GM12864 (cell line): Measurements from ENCODE around the gene RBMS3.
"Not testable (repeated sequence)": the region's sequence is repeated elsewhere in the genome, so short reads cannot be mapped to it uniquely, and the experiment has no call there.

ENCODE experiments used
- DNase-seq: peaks from one replicate; pipeline ENCODE4 v3.0.0-alpha.2; 2011; ENCODE audit warnings: low read depth
- H3K4me3 ChIP-seq: 2 replicates; pipeline ENCODE4 v1.5.1; 2011; ENCODE audit warnings: mild to moderate bottlenecking, low read depth, low read length, control low read depth
- CTCF ChIP-seq: IDR thresholded peaks from 2 replicates; pipeline ENCODE4 v1.5.1; 2011; ENCODE audit warnings: low read depth, mild to moderate bottlenecking, moderate library complexity, low read length, control low read depth, inconsistent platforms; ENCODE audit errors: missing control alignments

RBMS3 gene

DNA sequence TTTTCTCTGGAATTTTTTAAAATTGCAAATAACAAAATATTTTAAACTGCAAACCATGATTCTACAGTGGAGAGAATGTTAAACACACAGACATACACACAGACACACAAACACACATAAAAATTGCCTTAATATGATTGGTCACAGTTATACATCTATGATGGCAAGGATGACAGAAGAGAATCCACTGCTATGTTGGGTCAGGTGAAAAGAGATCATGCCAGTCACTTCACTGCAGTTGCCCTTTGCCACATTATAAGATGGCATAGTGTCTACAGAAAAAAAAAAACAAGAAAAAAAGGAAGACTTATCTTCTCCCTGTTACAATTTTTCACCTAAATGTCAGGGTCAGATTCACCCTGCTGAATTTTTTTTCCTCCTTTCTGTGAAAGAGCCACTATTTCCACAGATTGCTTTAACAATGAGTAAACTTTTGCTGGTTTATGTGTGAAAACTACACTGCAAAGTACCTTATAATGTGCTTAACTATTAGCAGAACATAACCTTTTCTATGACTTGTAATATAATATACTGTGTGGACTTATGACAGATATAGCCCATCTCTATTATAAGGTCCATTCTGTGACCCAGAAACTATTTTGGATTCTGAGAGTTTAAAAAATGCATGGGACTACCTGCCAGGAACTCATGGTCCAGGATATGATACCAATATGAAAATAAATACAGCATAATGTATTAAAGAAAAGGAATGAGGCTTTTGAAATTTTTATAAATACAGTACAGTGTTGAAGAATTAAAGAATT lies 111.9 kb downstream of the RBMS3 start:
- H3K4me3 ChIP-seq = no peak overlapping the region
- no peak for DNase-seq
- no peak for TF ChIP-seq CTCF

- H3K4me3 ChIP-seq, DNase-seq: not testable (repeated sequence)
Observed at GRCh38 chr3:29393946-29394345, 113.1 kb downstream of the RBMS3 start.

GRCh38 chr3:29397406-29397805 lies 116.5 kb downstream of the RBMS3 start:
- no peak for DNase-seq
- no peak for TF ChIP-seq CTCF
- H3K4me3 ChIP-seq = no peak overlapping the region

DNA sequence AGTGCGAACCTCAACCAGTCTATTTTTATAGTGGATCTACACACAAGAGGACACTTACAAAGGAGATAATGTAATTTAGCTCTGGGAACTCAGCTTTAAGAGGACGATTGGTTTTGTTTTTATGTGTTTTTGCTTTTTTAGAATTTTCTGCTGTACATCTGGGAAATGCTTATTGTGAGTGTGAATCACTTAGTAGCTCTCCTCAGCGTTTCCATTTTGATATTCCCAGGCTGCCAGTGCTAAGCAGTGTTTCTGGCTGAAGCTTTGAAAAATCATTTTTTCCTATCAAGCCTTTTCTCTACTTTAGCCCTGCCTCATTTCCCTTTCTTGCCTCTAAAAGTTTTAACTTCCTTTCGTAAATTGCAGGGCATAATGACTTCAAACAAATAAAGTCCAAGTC lies 117.9 kb downstream of the RBMS3 start:
- no peak overlapping the region for H3K4me3 ChIP-seq
- TF ChIP-seq CTCF = no peak
- no peak for DNase-seq

DNA sequence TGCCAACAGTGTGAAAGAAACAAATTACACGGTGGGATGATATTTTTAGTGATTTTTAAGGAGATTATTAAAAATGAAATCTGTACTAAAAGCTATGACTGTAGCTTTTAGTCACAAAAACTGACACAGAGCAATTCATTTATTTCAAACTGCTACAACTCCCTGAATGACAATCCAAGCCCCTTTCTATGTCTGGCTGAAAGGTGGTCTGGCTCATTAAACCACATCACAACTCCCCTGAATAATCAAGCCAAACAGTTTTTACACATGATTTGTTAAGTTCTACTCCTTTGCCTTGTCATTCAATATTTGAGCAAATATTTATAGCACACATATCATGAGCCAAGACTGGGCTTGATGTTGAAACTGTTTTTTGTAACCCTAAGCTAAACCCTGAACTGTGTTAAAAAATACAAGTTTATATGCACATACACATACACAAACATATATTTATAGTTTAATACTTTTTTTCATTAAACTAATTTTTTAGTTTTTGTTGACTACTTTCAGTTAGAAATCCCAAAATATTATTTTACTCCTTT lies 125.5 kb downstream of the RBMS3 start:
- no peak overlapping the region for H3K4me3 ChIP-seq
- no peak for TF ChIP-seq CTCF
- DNase-seq = no peak

DNA sequence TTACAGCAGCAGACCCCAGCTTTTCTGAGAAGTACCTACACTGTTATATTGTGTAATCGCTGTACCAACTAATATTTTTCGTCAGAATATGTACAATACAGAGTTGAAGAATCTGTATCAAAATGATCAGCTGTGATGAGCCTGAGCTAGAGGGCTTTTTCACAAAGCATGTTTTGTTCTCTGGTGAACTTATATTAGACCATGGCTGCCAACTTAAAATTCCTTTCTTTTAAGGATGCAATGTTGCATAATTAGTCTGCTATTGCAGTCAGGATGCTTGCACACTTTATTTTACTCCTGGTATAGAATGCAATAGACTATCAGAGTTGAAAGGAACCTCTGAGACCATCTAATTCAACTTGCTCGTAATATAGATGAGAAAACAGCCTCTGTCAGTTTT lies 127.8 kb downstream of the RBMS3 start:
- H3K4me3 ChIP-seq = no peak overlapping the region
- DNase-seq = no peak
- TF ChIP-seq CTCF = no peak

GRCh38 chr3:29409409-29409808 lies 128.5 kb downstream of the RBMS3 start:
- TF ChIP-seq CTCF = no peak
- H3K4me3 ChIP-seq = no peak overlapping the region
- no peak for DNase-seq
